Measurements from ENCODE around the gene MYH16.
"Not testable (repeated sequence)": the region's sequence is repeated elsewhere in the genome, so short reads cannot be mapped to it uniquely, and the experiment has no call there.

The MYH16 gene

DNA sequence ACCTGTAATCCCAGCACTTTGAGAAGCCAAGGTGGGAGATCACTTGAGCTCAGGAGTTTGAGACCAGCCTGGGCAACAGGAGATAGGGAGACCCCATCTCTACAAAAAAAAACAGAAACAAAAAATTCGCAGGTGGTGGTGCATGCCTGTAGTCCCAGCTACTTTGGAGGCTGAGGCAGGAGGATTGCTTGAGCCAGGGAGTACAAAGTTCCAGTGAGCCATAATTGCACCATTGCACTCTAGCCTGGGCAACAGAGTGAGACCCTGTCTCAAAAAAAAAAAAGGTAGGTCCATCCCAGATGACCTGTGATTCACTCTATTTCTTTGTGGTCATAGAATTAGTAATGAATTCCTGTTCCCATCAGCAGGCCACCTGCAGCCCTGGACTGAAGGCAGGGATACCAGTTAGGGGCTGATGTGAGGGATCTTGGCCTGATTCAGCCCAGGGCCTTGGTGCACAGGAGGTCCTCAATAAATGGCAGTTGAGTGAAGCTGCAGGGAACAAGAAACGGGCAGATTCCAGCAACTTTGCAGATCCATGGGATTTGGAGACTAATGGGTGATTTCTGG, at the start of gene MYH16:
MYH16 (plus strand) TSS at position 364 of the 570 bp plus-strand sequence.
- no peak for DNase-seq (ENCODE audit: low spot score)

DNA sequence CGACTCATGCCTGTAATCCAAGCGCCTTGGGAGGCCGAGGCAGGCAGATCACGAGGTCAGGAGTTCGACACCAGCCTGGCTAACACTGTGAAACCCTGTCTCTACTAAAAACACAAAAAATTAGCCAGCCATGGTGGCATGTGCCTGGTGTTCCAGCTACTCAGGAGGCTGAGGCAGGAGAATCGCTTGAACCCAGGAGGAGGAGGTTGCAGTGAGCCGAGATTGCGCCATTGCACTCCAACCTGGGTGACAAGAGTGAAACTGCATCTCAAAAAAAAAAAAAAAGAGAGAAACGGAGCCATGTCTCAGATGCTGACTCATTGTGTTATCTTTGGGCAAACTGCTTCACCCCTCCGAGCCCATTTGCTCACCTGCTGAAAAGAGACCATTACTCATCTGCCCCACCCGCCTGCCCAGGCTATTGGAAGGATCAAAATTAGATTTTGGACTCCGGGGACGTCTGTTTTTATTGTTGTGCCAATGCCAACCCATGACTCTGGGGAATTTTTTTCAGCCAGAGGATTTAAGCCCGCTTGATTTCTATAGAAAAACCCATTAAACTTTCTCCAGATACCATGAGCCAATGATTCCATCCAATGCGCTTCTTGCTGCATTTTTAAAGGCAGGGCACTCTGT, 48.3 kb upstream of the MYH16 start:
- not testable (repeated sequence) for DNase-seq (ENCODE audit: low spot score)

More for the DNA sequence above, at the start of gene MYH16:
- TF ChIP-seq, protein P1, sequence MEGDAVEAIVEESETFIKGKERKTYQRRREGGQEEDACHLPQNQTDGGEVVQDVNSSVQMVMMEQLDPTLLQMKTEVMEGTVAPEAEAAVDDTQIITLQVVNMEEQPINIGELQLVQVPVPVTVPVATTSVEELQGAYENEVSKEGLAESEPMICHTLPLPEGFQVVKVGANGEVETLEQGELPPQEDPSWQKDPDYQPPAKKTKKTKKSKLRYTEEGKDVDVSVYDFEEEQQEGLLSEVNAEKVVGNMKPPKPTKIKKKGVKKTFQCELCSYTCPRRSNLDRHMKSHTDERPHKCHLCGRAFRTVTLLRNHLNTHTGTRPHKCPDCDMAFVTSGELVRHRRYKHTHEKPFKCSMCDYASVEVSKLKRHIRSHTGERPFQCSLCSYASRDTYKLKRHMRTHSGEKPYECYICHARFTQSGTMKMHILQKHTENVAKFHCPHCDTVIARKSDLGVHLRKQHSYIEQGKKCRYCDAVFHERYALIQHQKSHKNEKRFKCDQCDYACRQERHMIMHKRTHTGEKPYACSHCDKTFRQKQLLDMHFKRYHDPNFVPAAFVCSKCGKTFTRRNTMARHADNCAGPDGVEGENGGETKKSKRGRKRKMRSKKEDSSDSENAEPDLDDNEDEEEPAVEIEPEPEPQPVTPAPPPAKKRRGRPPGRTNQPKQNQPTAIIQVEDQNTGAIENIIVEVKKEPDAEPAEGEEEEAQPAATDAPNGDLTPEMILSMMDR (IDR thresholded peaks at IDR 0.05; ENCODE audit: extremely low read depth, missing control alignments), result no peak

DNA sequence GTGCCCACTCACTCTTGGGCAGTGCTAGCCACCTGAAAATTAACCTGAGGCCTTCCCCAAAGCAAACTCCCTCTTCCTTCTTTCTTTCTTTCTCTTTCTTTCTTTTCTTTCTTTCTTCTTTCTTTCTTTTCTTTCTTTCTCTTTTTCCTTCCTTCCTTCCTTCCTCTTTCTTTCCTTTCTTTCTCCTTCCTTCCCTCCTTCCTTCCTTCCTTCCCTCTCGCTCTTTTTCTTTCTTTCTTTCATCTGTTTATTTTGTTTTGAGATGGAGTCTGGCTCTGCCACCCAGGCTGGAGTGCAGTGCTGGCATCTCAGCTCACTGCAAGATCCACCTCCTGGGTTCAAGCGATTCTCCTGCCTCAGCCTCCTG, 47.8 kb upstream of the MYH16 start:
- no peak for DNase-seq (ENCODE audit: low spot score)
- TF ChIP-seq, protein P1 (IDR thresholded peaks at IDR 0.05; ENCODE audit: extremely low read depth, missing control alignments), result no peak

DNA sequence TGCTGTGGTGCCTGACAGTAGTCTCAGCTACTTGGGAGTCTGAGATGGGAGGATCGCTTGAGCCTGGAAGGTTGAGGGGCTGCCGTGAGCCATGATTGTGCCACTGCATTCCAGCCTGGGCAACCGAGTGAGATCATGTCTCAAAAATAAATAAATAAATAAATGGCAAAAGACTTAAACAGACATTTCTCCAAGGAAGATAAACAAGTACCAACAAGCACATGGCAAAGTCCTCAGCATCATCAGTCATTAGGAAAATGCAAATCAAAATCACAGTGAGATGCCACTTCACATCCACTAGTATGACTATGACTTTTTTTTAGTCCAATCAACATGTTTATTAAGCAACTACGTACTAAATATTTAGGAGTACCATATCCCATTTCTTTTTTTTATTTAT, 43.4 kb upstream of the MYH16 start:
- DNase-seq (ENCODE audit: low spot score), result no peak
- TF ChIP-seq, protein P1 (IDR thresholded peaks at IDR 0.05; ENCODE audit: extremely low read depth, missing control alignments), result no peak

DNA sequence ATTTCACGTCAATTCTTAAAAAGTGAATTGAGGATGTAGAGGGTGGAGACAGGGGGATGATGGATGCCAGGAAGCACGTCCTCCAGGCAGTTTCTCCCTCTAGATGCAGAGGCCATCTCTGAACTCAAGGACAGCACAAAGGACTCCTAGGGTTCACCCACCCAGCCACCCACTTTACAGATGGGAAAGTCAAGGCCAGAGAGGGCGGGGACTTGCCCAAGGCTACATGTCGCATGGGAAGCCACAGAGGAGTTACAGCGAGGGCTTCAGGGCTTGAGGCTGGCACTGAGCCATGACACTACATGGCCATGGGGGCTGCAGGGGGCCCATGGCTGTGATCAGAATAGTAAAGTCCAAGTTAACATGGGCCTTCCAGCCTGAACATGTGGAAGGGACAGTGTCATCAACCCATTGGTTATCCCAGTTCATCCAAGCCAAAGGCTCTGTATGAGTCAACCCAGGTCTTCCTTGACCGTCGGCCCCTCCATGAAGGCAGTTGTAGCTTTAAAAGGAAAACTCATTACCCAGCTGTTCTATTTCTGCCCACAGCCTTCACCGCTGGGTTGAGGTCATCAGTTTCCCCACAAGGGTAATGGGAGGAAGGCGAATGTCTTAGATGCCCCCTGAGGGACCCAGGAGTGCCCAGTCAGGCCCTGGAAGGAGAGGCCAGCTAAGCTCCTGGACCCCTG, 40.4 kb upstream of the MYH16 start:
- no peak for DNase-seq (ENCODE audit: low spot score)
- TF ChIP-seq, protein P1 (IDR thresholded peaks at IDR 0.05; ENCODE audit: extremely low read depth, missing control alignments), result no peak

DNA sequence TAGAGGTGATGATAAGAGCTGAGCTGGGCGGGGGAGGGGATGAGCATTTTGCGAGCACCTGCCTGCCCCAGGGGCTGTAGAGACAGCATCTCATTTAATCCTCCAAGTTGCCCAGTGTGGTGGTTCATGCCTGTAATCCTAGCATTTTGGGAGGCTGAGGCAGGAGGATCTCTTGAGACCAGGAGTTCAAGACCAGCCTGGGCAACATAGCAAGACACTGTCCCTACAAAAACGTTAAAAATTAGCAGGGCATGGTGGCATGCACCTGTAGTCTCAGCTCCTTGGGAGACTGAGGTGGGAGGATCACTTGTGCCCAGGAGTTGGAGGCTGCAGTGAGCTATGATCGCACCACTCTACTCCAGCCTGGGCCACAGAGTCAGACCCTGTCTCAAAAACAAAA, 39.7 kb upstream of the MYH16 start:
- DNase-seq (ENCODE audit: low spot score), result not testable (repeated sequence)

DNA sequence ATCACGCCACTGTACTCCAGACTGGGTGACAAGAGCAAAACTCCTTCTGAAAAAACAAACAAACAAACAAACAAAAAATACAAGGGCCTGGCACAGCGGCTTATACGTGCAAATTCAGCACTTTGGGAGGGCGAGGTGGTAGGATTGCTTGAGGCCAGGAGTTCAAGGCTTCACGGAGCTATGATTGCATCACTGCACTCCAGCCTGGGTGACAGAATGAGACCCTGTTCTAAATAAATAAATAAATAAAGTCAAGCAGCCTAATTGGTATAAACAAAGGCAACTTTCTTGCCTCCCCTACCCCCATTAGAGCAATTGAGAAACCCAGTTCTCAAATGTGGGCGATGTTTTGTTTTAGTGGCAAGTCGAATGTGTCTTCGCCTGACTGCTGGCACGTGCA, 38.5 kb upstream of the MYH16 start:
- DNase-seq (ENCODE audit: low spot score), result no peak
- TF ChIP-seq, protein P1 (IDR thresholded peaks at IDR 0.05; ENCODE audit: extremely low read depth, missing control alignments), result no peak

DNA sequence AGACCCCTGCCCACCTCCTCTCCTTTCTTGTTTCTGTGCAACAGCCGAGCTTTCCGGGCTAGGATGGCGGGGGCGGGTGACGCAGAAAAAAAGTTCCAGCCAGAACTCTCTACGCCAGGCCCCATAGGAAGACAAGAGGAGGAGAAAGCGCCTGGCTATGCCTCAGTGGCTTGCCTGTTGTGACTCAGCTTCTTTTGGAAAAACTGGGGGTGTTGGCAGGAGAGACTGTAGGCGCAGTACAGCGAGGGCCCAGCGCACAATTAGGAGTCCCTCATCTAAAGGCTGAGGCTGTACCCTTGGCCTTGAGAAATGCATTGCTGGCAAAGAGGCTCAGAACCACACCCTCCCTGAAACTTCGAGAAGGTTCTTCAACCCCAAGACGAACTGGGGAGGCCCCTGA, 36.7 kb upstream of the MYH16 start:
- no peak for DNase-seq (ENCODE audit: low spot score)
- TF ChIP-seq, protein P1 (IDR thresholded peaks at IDR 0.05; ENCODE audit: extremely low read depth, missing control alignments), result no peak

DNA sequence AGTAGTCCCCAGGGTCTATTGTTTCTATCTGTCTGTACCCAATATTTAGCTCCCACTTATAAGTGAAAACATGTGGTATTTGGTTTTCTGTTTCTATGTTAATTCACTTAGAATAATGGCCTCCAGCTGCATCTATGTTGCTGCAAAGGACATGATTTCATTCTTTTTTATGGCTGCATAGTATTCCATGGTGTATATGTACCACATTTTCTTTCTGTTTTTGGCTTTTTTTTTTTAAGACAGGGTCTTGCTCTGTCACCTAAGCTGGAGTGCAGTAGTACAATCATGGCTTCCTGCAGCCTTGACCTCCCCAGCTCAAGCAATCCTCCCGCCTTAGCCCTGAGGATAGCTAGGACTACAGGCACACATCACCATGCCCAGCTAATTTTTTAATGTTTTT, 34.8 kb upstream of the MYH16 start:
- not testable (repeated sequence) for DNase-seq (ENCODE audit: low spot score)
